HG03575 (cell line): Measurements from ENCODE around the gene MBNL2.

Source experiments
- ATAC-seq: cut with Tn5 transposase; IDR thresholded peaks from one replicate; pipeline ENCODE4 v1.9.1; 2021; ENCODE audit not compliant: unreplicated experiment, insufficient number of reproducible peaks, low FRiP score; ENCODE audit errors: extremely low read depth

Gene MBNL2

DNA sequence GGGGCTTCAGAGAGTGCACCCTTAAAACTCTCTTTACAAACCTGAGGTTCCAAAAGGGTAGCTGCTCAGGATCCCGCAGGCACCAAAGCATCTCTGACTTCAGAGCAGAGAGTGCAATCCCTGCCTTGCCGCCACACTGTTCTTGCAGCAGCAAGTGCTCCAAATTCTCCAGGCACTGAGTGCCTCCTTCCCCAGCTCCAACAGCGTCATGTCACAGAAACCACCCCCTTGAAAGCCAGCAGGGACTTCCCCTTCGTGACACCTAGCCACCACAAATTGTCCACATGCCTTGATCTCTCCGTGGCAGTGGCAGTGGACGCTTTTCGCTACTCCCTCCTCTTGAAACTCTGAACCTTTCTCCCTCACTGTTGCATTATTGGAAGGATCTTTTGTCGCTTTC lies 39.9 kb downstream of the MBNL2 start:
- no peak for ATAC-seq

DNA sequence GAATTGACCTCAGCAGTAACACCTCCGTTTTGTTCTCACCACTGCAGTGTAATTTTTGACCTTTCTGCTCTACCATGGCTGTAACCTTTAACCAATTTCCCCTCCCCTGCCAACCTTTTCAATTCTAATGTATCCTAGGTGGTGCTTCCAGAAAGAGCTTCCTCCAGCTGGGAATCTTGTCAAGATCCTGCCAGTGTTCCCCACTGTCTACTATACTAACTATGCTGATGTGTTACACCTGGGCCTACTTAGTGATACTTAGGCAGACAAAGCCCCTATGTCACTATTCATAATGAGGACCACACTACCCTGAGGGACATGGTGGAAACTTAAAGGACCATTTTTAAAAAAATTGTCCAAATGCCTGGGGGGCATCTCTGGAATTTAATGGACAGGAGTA lies 41.0 kb downstream of the MBNL2 start:
- ATAC-seq: no peak

- no peak for ATAC-seq
These were observed 42.5 kb downstream of the MBNL2 start for GRCh38 chr13:97264663-97265062.

GRCh38 chr13:97266332-97266731 lies 44.2 kb downstream of the MBNL2 start:
- no peak for ATAC-seq

DNA sequence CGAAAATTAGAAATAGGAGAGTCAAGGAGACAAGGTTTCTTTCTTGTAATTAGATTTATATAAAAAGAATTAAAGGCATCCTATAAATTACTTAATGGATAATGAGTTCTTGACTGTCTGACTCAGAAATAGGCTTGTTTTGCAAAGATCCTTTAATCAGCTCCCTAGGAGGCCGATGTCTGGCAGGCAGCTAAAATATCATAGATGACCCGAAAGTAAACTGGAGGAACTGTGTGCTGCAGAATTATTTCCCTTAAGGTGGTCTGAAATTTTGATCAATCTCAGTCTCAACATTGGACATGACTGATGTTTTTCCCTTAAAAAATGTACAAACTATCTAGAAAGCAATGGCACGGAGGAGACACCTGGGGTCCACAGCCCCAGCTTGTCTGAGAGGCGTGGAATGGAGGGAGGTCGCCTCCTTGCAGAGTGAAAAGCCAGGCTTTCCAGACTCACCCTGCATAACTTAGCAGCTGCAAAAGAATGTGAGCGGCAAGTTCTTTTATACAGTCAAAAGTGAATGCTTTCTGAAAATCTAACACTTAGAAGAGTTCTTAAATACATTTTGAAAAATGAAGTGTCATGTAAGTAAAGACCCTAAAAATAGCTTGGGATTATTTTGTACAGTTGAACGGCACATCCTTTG lies 44.8 kb downstream of the MBNL2 start:
- no peak for ATAC-seq

- ATAC-seq: no peak
These were observed 45.4 kb downstream of the MBNL2 start for GRCh38 chr13:97267418-97268059.

DNA sequence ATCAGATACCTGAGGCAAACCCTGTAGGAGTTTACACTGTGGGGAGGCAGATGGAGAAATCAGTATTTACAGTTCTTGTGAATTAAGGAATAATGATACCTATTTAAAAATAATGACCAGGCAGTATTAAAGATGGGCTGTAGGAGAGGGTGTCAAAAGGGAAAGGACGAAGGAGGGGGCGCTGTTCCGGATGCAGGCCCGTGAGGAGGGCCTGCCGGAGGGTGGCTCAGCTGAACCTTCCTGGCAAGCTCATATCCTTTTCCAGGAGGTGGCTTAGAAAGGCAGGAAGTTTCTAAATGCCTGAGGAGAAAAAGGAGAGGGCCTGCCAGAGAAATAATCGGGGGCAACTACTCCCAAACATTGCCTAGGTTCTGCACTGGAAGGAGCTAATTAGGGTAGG lies 46.6 kb downstream of the MBNL2 start:
- ATAC-seq: no peak

GRCh38 chr13:97269603-97270002 lies 47.5 kb downstream of the MBNL2 start:
- ATAC-seq: no peak

DNA sequence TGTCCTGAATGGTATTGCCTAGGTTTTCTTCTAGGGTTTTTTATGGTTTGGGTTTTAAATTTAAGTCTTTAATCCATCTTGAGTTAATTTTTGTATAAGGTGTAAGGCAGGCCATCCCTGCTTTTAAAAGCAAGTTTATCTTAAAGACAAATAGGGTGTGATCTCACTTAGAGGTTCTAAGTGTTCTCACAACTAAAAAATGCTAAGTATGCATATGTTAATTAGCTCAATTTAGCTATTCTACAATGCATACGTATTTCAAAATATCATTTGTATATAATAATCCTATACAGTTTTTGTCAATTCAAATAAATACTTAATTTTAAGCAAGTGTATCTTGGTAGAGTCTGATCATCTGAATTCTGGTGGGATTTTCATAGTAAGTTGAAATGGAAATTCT lies 50.4 kb downstream of the MBNL2 start:
- ATAC-seq: no peak

DNA sequence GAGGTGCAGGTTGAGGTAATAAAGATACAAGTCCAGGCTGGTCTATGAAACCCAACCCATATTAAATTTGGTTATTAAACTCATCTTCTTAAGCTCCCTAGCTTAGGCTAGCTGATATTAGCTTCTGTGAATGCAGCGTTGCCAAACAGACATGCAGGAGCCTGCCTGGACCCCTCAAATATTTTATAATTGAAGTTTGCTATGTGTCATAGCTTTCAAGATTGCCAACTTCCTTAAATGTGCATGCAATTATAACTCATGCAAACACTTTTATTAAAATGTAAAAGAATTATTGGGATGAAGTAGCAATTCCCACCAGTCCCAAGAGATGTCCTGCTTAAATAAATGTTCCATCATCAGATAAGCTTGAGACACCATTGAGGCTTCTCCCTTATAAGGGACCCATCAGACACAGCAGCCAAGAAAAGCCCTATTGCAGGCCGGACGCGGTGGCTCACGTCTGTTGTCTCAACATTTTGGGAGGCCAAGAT lies 51.3 kb downstream of the MBNL2 start:
- ATAC-seq: no peak

DNA sequence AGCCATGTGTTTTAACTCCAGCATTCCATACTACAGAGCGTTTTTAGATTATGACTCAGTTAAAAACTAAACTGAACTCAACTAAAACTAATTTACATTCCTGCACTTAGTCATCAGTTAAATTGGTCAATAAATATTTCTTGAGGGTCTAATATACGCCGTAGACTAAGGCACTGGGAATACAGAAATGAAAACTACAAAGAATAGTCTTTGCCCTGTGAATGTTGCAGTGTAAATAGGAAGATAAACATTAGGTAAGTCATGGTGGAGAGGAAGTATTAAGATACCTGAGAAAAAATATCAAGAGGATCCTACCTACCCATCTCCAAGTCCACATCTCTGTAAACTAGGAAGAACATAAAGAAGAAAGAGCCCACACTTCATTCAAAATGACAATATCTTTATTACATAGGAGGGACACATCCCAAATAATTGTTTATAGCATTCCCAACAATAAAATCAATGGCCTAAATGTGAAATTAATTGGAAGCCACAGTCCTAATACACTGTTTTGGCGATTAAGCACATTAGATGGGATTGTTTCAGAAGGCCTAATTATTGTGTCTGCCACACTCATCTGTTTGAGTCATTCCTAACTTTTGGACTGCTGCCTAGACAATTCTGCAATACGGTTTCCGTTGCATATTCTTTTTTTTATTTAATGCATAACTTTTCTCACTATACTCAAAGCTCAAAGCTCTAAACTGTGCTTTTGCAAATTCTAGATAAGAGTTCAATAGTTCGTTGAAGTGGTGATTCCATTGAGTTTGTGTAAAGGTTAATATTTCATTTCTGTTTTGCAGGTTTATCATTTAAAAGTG lies 52.9 kb downstream of the MBNL2 start:
- ATAC-seq: no peak

- no peak for ATAC-seq
These were observed 53.8 kb downstream of the MBNL2 start for GRCh38 chr13:97275776-97276501.

DNA sequence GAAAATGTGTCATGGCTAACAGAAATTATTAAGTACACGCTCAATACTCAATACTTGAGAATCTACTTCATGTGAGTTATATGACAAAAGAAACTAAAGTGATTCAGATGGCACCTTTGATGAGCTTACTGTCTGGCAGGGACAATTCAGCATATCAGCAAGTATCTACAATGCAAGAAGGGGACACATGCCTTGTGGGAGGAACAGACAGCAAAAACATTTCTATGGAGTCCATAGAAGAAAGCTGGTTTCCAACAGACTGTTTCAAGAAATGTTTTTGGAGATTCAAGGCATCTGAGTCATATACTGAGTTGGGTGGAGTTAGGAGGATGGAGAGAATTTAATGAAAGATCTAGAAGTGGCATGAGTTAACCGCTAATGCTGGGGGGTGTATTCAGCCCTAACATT lies 54.7 kb downstream of the MBNL2 start:
- ATAC-seq: no peak

- no peak for ATAC-seq
These were observed 56.6 kb downstream of the MBNL2 start for GRCh38 chr13:97278435-97279411.

DNA sequence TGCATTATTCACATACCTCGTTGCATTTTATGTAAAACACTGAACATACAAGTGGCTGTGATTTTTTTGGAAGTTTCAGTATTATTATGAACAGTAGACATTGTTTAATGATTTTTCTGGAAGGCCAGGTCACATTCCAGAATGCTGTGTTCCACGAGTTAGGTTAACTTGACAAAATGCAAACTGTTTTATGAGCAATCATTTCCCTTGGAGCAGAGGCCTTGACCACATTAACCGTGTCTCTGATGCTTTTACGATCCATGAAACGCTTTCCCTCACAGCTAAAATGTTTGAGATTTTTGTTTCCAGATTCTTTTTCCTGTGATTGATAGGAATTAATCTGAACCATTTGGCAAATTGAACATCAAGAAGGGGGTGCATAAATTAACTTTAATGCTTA lies 57.8 kb downstream of the MBNL2 start:
- no peak for ATAC-seq

GRCh38 chr13:97280478-97280877 lies 58.3 kb downstream of the MBNL2 start:
- ATAC-seq: no peak

- ATAC-seq: no peak
These were observed 58.9 kb downstream of the MBNL2 start for GRCh38 chr13:97281028-97281427.

DNA sequence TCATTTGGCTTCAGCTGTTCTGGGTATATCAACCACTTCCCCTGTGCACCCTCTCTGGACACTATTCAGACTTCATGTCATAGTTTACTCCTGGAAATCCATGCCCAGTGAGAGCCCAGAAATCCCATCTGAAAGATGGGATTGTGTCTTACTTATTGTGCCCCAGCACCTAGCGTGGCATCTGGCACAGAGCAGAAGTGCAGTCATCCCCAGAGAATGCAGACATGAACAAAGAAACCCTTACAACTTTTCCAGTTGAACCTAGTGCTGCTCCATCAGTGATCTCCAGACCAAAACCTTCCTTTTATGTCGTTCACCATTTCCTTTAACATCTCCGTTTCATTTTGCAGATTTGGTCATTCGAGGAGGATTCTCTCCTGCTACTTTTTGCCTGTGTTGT lies 60.6 kb downstream of the MBNL2 start:
- no peak for ATAC-seq
